ENCODE measurements around the gene ATP2B1.

ATP2B1 gene

DNA sequence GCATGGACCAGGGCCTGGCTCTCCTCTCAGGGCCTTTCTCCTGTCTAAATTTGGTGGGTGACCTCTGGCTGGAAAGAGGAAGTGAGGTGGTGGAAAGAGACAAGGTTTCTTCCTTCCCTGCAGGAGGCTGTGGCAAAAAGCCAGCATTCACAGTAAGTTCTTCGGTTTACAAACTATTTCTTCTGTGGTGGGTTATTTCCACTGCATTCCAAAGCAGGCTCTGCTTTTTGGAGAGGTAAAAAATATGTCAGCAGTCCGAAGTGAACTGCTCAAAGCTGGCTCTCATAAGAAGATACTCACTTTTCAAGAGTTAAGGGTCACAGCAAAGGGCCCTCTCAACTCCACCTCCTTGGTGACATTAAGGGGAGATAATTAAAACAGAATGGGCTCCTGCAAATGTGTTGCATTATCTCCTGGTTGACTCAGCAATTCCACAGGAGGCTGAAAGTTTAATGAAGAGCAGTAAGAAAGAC, 133.9 kb downstream of the ATP2B1 start:
- peak; percentile 50 for DNase-seq

DNA sequence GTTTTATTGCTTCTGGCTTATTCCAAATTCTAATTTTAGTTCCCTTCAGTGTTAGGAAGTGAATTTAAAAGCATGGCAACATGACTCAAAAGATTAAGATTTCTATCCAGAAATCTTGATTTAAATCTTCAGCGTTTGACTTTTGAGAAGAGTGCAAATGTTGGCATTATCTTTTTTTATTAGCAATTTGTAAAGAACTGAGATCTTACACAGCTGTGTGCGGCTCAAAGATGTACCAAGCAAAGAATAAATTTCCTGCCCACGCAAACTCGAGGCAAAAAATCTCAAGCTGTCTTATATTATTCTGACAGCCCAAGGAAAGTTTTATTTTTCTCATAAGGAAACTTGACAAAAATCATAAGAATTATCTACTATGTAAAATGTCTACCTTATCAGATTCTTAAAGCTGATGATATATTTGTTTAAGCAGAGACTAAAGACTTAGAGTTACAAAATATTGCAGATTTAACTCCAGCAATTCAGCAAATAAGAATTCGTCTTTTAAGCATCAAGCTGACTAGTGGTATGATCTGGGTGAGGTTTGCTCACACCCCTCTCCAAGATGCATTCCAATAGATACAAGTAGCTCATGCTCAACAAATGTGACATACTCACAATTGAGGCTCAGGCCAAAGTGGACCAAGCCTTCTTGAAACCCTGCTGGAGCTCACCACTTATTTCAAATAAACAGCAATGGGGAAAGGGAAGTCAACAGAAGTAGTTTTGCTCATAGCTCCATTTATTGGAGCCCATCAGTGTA, 135.4 kb downstream of the ATP2B1 start:
- DNase-seq, result no peak

GRCh38 chr12:89571491-89572195, 137.0 kb downstream of the ATP2B1 start:
- DNase-seq, result no peak

DNA sequence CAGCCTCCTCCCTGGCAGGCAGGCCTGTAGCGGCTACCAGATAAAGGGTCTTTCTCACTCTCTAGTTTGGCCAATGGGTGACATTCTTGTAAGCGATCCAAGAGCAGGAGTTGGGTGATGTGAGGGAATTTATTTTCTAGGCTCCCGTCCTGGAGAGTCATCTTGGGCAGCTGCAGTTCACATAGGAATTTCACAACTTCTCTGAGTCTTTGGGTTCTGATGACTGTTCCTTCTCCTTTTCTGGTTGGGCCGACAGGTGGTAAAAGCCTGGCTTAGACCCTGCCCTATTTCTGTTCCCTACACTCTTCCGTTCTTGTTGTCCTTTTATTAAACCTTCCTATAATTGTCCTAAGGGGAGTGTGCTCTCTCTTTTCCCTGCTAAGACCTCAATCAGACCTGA, 140.2 kb downstream of the ATP2B1 start:
- DNase-seq, result no peak

DNA sequence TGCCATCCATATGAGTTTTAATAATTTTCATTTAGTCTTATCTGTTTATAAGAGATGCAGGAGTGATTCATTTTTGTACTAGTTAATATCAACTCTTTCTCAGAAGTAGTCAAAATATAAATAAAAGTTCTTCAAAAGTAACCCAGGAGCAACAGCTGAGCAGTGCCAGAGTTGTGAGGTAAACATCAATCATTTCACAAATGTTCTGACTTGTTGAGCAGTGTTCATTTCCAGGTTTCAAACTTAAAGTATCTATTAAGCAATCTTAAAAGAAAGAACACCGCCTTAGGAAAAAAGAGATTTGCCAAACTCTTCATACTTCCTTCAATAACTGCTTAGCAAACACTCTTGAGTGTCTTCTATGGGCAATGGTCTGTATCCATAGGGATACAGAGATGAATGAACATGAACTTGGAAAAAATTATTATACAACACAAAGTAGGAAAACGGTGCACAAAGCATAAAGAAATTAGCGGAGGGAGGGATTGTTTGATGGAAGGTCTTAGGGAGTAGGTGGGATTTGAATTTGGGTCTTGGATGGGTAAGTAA, 140.9 kb downstream of the ATP2B1 start:
- DNase-seq, result no peak

DNA sequence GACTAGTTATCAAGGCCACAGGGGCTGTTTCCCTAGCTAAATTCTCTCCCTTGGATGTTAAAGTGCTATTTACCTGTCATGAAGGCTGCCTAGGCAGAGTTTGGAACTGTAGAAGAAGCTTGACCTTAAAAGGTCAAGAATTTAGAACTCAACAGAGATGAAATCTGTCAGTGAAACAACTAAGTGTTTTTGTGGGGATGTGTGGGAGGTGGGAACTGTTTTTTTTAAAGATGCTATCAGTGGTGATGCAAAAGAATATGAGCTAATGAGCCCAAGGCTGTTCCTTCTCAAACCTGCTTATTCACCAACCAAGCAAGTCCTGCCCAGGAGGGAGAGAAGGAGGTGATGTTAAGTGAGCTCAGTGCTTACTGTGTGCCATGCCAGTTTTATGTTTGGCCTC, 142.0 kb downstream of the ATP2B1 start:
- DNase-seq, result no peak

GRCh38 chr12:89565002-89565401, 143.6 kb downstream of the ATP2B1 start:
- no peak for DNase-seq

- DNase-seq, result no peak
Observed at GRCh38 chr12:89559753-89560152, 148.9 kb downstream of the ATP2B1 start.

DNA sequence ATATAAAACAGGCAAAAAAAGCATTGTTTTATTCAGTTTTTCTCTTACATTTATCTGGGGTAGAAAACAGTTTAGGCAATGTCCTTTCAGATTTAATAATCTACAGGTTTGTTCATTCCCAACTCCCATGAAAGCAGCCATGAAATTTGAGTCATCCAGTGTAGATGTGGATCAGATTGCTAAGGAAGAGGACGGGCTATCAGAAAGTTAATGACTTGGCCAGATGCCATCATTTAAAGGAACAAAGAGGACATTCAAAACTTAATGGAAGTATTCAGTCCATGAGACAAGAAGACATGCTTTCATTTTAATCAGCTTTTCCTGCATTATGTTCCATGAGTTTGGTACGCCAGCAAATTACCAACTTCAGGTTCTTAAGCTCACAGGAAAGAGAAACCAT, 151.7 kb downstream of the ATP2B1 start:
- DNase-seq, result no peak

- DNase-seq, result no peak
Observed at GRCh38 chr12:89552376-89552775, 156.3 kb downstream of the ATP2B1 start.

- no peak for DNase-seq
Observed at GRCh38 chr12:89551747-89552146, 156.9 kb downstream of the ATP2B1 start.

DNA sequence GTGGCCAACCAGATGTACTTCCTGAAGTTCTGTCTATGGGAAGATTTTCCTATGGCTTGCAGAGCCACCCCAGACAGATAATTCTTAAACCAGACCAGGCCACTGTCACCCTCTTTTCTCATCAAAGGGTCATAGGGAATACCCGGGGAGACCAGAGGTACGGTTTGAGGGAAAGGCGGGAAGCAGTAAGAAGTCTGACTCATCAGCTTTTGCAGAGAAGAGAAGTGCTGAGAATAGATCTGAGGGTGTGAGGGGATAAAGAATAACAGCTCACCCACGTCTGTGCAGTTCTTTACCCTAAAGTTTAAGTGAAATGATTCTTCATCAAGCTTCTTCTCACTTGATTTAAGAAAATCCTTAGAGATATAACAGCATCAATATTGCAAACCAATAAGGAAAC, 161.5 kb downstream of the ATP2B1 start:
- DNase-seq, result no peak

DNA sequence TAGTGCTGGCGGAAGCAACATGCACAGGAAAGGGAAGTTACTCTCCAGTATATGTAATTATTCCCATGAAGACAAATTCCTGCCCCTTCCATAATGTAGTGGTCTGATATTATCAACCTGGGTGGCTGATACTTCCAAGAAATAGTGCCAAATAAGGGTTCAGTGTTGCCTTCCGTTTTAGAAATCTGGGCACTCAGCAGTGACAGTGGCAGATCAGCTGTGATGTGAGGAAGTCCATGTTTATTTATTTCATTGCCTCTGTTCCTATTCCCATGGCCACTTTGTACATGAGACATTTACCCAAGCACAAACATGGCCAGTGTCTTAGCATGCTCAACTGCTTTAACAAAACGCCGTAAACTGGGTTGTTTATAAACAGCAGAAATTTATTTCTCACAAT, 162.5 kb downstream of the ATP2B1 start:
- no peak for DNase-seq

GRCh38 chr12:89544681-89545184, 163.9 kb downstream of the ATP2B1 start:
- peak; percentile 81 for DNase-seq

DNA sequence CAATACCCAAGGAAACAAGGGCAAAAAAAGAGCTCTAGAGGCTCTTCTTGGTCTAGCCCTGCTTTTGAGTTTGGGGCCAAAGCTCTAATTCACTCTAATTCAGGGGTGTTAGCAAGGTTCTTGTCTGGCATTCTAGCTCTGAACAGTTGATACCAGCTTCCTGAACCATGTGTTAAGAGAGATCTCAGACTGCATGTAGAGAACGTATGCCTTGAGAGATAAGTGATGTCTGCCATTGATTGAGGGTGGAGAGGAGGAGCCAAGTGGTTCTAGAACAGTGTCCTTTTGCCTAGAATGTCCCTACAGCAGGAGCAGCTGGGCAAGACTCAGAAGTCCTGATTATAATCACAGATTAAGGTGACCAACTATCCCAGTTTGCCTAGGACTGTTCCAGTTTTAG, 164.6 kb downstream of the ATP2B1 start:
- DNase-seq, result no peak

DNA sequence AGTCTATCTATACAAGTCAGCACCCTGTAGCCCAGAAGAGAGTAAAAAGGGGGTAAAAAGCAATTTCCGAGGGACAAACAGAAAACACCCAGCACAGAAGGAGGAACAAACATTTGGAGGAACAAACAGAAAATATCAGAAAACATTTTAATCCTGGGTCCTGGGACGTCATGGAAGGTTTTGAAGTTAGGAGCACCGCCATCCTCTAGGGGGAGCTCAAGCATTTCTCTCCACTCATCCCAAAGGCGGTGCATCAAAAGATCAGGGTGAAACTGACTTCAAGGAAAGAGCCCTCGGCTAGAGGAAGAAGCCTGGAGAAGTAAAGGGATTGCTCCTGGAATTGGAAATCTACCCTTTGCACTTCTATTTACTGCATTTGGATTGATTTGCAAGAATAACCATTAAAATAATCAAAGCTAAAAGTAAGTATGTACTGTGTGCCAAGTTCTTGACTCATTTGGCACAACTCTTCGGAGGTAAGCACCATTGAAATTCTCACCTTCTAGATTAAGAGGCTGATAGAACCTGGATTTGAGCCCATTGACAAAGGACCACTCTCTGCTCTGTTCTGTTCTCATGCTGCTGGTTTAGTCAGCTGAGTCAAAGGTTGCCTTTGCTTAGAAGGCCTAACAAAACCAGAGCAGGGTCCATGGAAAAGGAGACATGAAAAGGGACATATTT, 165.6 kb downstream of the ATP2B1 start:
- DNase-seq, result peak; percentile 74

- DNase-seq, result no peak
Observed at GRCh38 chr12:89542236-89542635, 166.4 kb downstream of the ATP2B1 start.

DNA sequence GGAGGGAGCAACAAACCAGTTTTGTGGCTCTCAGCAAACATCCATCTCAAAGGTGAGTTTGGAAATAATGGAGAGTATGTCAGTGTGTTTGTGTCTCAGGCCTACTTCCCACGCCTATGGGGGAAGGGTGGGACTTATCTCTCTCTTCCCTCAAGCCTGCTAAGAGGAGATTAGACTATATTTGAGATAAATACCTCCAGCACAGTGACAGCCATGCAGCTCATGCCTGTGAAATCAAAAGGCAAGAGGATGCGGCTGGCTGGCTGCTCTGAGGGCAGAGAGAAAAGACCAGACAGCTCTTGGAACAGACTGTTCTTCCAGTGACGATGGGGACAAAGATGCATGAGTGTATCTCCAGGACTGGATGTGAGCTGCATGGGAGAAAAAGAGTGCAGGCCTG, 168.1 kb downstream of the ATP2B1 start:
- no peak for DNase-seq

GRCh38 chr12:89539426-89540223, 169.0 kb downstream of the ATP2B1 start:
- no peak for DNase-seq

DNA sequence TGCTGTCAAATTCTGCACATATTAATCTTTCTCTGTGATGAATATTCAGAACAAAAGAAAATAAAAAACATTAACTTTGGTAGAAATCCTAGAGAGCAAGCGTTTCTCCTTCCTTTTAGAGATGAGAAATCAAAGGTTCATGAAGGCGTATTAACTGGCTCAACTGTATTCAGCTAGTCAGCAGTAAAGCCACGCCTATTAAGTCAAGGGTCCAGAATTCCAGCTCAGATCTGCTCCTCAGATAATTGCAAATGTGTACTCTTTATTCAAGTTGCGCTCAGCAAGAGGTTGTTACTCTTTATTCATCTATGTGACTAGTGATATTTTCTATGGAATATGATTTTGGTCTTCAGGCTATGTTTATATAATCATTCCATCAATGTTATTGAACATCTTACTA, 169.7 kb downstream of the ATP2B1 start:
- DNase-seq, result no peak
